KMS-11 (cell line): ENCODE data around the gene MESP2.
"Not testable (repeated sequence)": the region's sequence is repeated elsewhere in the genome, so short reads cannot be mapped to it uniquely, and the experiment has no call there.

ENCODE experiments used
- H2AFZ ChIP-seq: fragments of 200-600 bp; sonication (generic); 2 replicates; pipeline ENCODE4 v1.6.1; 2016; ENCODE audit warnings: antibody characterized with exemption, mixed run types, low read depth
- H3K27ac ChIP-seq: fragments of 200-600 bp; sonication (generic); 2 replicates; pipeline ENCODE4 v1.6.1; 2016; ENCODE audit warnings: mild to moderate bottlenecking, mixed run types
- H3K27me3 ChIP-seq: fragments of 200-600 bp; sonication (generic); 2 replicates; pipeline ENCODE4 v1.6.1; 2017; ENCODE audit warnings: mild to moderate bottlenecking, low read depth, mixed run types, moderate library complexity; ENCODE audit not compliant: insufficient read depth
- H3K36me3 ChIP-seq: fragments of 200-600 bp; sonication (generic); 2 replicates; pipeline ENCODE4 v1.6.1; 2017; ENCODE audit warnings: mild to moderate bottlenecking, mixed run types; ENCODE audit not compliant: insufficient read depth
- H3K4me1 ChIP-seq: fragments of 200-600 bp; sonication (generic); 2 replicates; pipeline ENCODE4 v1.6.1; 2016; ENCODE audit warnings: mild to moderate bottlenecking, low read depth, mixed run types; ENCODE audit not compliant: poor library complexity, severe bottlenecking
- H3K4me2 ChIP-seq: fragments of 200-600 bp; sonication (generic); 2 replicates; pipeline ENCODE4 v1.7.0; 2016; ENCODE audit warnings: mild to moderate bottlenecking, mixed run types
- H3K4me3 ChIP-seq: fragments of 200-600 bp; sonication (generic); IDR thresholded peaks from 2 replicates; pipeline ENCODE4 v1.6.1; 2017; ENCODE audit warnings: low read depth, low read length, mixed read lengths; ENCODE audit not compliant: insufficient read depth
- H3K79me2 ChIP-seq: fragments of 200-600 bp; sonication (generic); 2 replicates; pipeline ENCODE4 v1.6.1; 2016; ENCODE audit warnings: low read depth, mixed run types; ENCODE audit not compliant: insufficient read depth
- H3K9ac ChIP-seq: fragments of 200-600 bp; sonication (generic); 2 replicates; pipeline ENCODE4 v1.6.1; 2016; ENCODE audit warnings: mild to moderate bottlenecking, mixed run types
- H4K20me1 ChIP-seq: fragments of 200-600 bp; sonication (generic); 2 replicates; pipeline ENCODE4 v1.6.1; 2016; ENCODE audit warnings: mild to moderate bottlenecking, mixed run types; ENCODE audit not compliant: insufficient read depth
- TF ChIP-seq, protein P1 (sequence below): fragments of 200-600 bp; sonication (generic); conservative IDR thresholded peaks from 2 replicates; pipeline ENCODE4 v1.6.1; 2017; ENCODE audit warnings: low read depth, mild to moderate bottlenecking, antibody characterized with exemption, low read length, moderate library complexity, mixed read lengths

Gene MESP2

DNA sequence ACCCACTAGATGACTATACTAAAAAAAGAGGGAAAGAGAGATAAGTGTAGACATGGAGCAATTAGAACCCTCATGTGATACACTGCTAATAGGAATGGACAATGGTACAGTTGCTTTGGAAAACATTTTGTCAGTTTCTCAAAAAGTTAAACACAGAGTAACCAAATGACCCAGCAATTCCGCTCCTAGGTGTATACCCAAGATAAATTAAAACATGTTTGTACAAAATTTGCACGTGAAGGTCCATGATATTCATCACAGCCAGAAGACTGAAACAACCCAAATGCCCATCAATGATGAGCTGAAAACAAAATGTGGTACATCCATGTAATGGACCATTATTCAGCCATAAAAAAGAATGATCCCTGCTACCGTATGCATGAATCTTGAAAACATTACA, 11.8 kb downstream of the MESP2 start:
- H4K20me1 ChIP-seq: no peaks in the 10 kb centered on the region
- H3K27me3 ChIP-seq: no peaks in the 10 kb centered on the region
- no peak overlapping the region for H3K4me3 ChIP-seq
- no peaks in the 10 kb centered on the region for H3K79me2 ChIP-seq
- no peak overlapping the region for H3K4me2 ChIP-seq
- TF ChIP-seq, protein P1, sequence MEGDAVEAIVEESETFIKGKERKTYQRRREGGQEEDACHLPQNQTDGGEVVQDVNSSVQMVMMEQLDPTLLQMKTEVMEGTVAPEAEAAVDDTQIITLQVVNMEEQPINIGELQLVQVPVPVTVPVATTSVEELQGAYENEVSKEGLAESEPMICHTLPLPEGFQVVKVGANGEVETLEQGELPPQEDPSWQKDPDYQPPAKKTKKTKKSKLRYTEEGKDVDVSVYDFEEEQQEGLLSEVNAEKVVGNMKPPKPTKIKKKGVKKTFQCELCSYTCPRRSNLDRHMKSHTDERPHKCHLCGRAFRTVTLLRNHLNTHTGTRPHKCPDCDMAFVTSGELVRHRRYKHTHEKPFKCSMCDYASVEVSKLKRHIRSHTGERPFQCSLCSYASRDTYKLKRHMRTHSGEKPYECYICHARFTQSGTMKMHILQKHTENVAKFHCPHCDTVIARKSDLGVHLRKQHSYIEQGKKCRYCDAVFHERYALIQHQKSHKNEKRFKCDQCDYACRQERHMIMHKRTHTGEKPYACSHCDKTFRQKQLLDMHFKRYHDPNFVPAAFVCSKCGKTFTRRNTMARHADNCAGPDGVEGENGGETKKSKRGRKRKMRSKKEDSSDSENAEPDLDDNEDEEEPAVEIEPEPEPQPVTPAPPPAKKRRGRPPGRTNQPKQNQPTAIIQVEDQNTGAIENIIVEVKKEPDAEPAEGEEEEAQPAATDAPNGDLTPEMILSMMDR: no peak
- H3K36me3 ChIP-seq: no peaks in the 10 kb centered on the region
- no peak overlapping the region for H3K27ac ChIP-seq
- H2AFZ ChIP-seq: no peak overlapping the region
- H3K4me1 ChIP-seq: peaks cover 2% of the 10 kb centered on the region
- no peak overlapping the region for H3K9ac ChIP-seq

GRCh38 chr15:89788585-89788984, 12.5 kb downstream of the MESP2 start:
- H2AFZ ChIP-seq: not testable (repeated sequence)

GRCh38 chr15:89790206-89790605, 14.1 kb downstream of the MESP2 start:
- no peaks in the 10 kb centered on the region for H4K20me1 ChIP-seq
- H2AFZ ChIP-seq: no peak overlapping the region
- H3K27me3 ChIP-seq: no peaks in the 10 kb centered on the region
- TF ChIP-seq, protein P1: no peak
- no peaks in the 10 kb centered on the region for H3K79me2 ChIP-seq
- no peaks in the 10 kb centered on the region for H3K36me3 ChIP-seq
- H3K4me1 ChIP-seq: no peaks in the 10 kb centered on the region
- no peak overlapping the region for H3K9ac ChIP-seq
- no peak overlapping the region for H3K4me3 ChIP-seq
- no peak overlapping the region for H3K4me2 ChIP-seq
- no peak overlapping the region for H3K27ac ChIP-seq

More at GRCh38 chr15:89788585-89788984, 12.5 kb downstream of the MESP2 start:
- not testable (repeated sequence) for H4K20me1 ChIP-seq, H3K4me2 ChIP-seq, H3K79me2 ChIP-seq, H3K27me3 ChIP-seq, H3K36me3 ChIP-seq, H3K4me1 ChIP-seq, H3K4me3 ChIP-seq, H3K9ac ChIP-seq, H3K27ac ChIP-seq

- H3K79me2 ChIP-seq: no peaks in the 10 kb centered on the region
- TF ChIP-seq, protein P1: no peak
- H3K27ac ChIP-seq: no peak overlapping the region
- no peaks in the 10 kb centered on the region for H4K20me1 ChIP-seq
- no peak overlapping the region for H3K4me2 ChIP-seq
- no peak overlapping the region for H3K9ac ChIP-seq
- H3K4me3 ChIP-seq: no peak overlapping the region
- H2AFZ ChIP-seq: no peak overlapping the region
- H3K36me3 ChIP-seq: no peaks in the 10 kb centered on the region
- no peaks in the 10 kb centered on the region for H3K4me1 ChIP-seq
- no peaks in the 10 kb centered on the region for H3K27me3 ChIP-seq
These were observed 14.5 kb downstream of the MESP2 start for GRCh38 chr15:89790661-89791060.

- Histone ChIP-seq H3K4me2 (no peak overlapping the region), H3K79me2 (no peaks in the 10 kb centered on the region), H4K20me1 (no peaks in the 10 kb centered on the region), H3K4me1 (no peaks in the 10 kb centered on the region), H3K9ac (no peak overlapping the region), H3K27me3 (no peaks in the 10 kb centered on the region), H3K27ac (no peak overlapping the region), H3K4me3 (no peak overlapping the region), H2AFZ (no peak overlapping the region), H3K36me3 (no peaks in the 10 kb centered on the region)
- TF ChIP-seq, protein P1: no peak
These were observed 16.1 kb downstream of the MESP2 start for GRCh38 chr15:89792106-89792805.
